Activated CD8-positive, alpha-beta memory T cell treated with anti-CD3 and anti-CD28 coated beads, Interleukin-2, amount 50 U/mL, for 4 hours (primary cell): ENCODE results near the gene FUT7.

Experiments used
- DNase-seq: peaks from one replicate; pipeline ENCODE4 v3.0.0-alpha.2; 2020

Gene FUT7, protein sequence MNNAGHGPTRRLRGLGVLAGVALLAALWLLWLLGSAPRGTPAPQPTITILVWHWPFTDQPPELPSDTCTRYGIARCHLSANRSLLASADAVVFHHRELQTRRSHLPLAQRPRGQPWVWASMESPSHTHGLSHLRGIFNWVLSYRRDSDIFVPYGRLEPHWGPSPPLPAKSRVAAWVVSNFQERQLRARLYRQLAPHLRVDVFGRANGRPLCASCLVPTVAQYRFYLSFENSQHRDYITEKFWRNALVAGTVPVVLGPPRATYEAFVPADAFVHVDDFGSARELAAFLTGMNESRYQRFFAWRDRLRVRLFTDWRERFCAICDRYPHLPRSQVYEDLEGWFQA

DNA sequence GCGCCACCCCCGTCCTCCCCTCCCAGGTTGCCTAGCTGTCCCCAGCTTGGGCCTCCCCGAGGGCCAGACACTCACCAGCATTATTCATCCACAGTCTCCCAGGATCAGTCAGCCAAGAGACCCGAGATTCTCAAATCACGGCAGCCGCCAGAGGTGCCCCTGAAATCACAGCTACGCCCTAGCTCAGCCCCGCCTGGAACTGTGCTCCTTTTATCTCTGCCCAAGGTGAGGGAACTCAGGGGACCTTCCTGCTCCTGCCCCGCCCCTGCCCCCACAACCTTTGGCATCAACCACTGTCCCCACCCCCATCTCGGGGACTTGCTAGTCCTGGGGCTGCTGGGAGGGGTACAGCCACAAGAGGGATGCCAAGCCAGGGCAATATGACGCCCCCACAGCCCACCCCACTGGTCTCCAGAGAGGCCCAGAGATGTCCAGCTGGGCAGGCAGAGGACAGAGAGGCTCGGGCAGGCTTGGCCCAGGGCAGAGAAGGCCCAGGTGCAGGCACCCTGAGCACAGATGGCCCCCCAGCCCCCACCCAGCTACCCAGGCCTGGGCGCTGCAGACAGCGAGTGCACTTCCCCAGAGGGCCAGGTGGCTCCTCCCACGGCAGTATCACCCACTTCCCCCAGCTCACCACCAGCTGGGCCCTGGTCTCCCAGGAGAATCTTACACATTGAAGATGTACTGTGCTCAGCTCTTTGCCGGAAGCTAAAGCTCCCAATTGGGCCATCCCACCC is at the start of gene FUT7:
Gene FUT7 (minus strand): TSS at position 185 of the 737 bp plus-strand sequence. CDS start 97 bp downstream, at position 88.
- DNase-seq: no peak

DNA sequence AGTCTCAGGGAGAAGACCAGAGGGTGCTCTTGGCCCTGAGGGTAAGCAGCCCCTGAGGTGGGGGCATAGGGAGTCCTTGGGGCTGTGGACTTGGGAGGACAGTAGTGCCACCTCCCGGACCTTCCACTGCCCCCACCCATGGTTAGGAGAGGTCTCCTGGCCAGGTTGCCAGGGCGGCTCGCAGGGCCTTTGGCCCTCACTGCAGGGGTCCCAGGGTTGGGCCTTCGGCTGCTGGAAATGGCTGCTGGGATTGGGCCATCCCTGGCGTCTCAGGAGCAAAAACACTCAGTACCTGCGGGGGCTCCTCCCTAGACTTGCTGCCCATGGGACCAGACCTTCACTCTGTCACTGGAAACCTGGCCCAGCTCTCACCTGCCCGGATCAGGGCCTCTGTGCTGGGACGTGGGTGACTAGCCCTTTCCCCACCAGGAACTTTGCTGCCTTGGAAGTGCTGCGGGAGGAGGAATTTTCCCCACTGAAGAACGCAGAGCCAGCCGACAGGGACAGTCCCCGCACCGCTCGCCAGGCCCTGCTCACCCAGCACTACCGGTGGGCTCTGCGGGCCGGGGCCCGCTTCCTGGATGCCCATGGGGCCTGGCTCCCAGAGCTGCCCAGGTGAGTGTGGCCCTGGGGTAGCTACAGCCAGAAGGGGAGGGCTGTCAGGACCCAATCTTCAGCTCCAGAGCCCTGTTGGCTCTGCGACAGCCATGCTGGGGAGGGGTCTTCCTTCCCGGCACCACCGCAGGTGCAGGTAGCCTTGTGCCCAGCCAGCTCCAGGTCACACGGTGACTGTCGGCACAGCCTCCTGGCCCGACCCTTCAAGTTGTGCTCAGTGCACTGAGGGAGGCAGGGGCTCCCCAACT is 48.6 kb upstream of the FUT7 start:
- no peak for DNase-seq

- DNase-seq: no peak
These were observed 47.5 kb upstream of the FUT7 start for GRCh38 chr9:137079401-137079787.

GRCh38 chr9:137078701-137079400 is 47.0 kb upstream of the FUT7 start:
- DNase-seq: no peak

DNA sequence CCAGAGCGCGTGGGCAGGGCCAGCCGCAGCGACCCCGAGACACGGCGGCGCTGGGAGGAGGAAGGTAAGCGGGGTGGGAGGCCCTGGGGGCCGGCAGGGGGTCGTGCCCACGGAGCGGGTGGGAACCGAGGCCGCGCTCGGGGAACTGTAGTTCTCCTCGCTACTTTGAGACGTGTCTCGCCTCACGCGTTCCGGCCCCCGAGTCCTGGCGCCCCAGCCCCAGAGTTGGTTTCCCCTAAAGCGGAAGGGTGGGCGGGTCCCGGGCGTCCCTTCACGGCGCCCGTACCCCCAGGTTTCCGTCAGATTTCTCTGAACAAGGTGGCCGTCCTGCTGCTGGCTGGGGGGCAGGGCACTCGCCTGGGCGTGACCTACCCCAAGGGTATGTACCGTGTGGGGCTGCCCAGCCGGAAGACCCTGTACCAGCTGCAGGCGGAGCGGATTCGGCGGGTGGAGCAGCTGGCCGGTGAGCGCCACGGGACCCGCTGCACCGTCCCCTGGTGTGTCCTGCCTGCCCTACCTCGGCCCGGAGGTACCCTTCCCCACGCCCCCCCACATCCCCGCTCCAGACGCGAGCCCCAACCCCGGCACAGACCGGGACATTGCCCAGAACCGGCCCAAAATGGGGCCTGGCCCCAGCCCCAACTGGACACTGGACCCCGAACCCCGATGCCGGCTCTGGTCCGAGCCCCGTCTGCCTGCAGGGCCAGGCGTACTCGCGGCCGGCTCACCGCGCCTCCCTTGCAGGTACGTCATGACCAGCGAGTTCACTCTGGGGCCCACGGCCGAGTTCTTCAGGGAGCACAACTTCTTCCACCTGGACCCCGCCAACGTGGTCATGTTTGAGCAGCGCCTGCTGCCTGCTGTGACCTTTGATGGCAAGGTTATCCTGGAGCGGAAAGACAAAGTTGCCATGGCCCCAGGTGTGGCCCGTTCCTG is 46.1 kb upstream of the FUT7 start:
- DNase-seq: peak; percentile 43

GRCh38 chr9:137077010-137077747 is 45.3 kb upstream of the FUT7 start, which contains the start of gene UAP1L1:
UAP1L1 (plus strand) TSS chr9:137077517; CDS start chr9:137077533, 16 bp downstream.
- peak; percentile 39 for DNase-seq

DNA sequence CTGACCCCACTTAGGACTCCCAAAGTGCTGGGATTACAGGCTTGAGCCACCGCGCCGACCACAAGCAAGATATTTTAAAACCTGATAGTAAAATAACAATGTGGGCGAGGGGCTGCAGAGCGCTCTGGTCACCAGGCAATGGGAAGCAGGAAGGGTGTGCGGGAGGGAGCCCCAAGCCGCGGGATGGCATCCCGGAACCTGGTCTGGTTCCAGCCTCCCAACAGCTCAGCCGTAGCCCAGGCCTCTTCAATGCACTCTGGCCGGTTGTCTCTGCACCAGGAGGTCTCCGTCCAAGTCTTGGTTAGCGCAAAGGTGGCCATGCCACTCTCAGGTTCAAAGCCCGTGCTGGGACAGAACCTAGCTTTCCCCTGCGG is 44.7 kb upstream of the FUT7 start:
- DNase-seq: no peak

DNA sequence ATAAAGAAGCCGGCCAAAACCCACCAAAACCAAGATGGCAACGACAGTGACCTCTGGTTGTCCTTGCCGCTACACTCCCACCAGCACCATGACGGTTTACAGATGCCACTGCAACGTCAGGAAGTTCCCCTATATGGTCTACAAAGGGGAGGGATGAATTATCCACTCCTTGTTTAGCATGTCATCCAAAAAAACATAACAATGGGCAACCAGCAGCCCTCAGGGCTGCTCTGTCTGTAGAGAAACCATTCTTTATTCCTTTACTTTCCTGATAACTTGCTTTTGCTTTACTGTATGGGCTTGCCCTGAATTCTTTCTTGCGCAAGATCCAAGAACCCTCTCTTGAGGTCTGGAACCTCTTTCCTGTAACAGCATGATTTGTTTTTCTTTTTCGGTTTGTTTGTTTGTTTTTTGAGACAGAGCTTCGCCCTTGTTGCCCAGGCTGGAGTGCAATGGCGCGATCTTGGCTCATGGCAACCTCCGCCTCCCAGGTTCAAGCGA is 43.4 kb upstream of the FUT7 start:
- no peak for DNase-seq

- no peak for DNase-seq
These were observed 42.9 kb upstream of the FUT7 start for GRCh38 chr9:137074657-137075274.

DNA sequence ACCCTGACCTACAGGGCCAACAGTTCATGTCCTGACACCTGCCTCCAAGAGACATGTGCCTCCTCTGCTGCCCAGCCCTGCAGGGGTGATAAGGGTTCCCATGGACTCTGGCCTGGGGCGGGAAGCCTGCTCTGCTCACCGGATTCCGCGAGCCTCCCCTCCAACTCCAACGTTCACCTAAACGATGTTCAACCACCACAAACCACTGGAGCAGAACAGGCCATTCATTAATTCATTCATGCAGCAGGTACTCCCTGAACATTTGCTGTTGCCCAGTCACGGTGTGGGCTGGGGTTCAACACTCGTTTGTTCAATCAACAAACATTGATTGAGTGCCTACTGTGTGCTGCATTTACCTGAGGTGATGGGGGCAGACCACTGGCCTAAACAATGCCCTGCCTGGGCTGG is 42.1 kb upstream of the FUT7 start:
- DNase-seq: no peak

GRCh38 chr9:137071282-137071681 is 39.4 kb upstream of the FUT7 start:
- no peak for DNase-seq

DNA sequence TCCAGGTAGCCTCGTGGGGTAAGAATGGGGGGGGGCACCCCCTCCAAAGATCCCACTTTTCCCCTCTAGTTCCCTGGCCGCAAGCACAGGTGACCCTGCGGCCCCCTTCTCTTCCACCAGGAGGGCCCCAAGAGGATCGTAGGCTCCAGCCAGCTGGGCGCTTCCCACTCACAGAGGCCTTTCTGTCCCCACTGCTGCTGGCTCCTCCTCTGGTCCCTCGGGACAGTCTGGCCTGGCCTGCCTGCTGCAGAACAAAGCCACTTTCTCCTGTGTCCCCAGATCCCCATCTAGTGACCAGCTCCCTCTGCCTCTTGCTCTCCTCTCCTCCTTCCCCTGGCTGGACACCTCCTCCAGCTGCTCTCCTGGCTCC is 39.0 kb upstream of the FUT7 start:
- DNase-seq: no peak

DNA sequence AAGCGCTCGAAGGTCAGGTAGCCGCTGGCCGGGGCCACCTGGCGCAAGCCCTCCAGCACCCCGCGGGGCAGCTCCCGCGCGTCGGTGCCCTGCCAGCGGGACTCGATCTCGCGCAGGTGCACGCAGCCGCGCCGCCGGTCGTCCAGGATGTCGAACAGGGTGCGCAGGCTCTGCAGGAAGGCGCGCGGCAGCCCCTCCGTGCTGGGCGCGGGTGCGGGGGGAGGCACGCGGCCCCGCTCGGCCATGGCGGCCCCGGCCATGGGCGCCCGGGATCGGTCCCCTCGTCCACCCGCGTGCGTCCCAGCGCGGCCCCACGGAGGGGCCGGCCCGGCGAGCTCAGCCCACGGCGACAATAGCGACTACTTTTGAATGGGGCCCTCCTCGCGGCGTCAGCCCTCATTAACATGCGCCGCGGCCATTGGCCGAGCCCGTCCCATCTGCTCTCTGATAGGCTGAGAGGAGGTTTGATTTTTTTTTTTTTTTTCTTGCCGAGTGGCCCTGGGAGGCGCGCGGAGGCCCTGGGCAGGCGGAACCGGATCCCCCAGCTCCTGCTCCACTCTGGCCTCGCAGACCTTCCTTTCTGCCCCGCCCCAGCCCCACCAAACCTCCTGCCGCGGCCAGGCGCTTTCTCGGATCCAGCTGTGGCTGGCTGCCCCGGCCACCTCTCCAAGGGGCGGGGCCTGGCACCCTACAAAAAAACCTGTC is 38.5 kb upstream of the FUT7 start, which contains the start of gene SAPCD2:
Gene SAPCD2 (minus strand): TSS at position 357 of the 705 bp plus-strand sequence. CDS start 97 bp downstream, at position 260.
- DNase-seq: peak; percentile 78

GRCh38 chr9:137069508-137070091 is 37.7 kb upstream of the FUT7 start:
- DNase-seq: no peak

GRCh38 chr9:137068539-137069507 is 36.9 kb upstream of the FUT7 start:
- no peak for DNase-seq

DNA sequence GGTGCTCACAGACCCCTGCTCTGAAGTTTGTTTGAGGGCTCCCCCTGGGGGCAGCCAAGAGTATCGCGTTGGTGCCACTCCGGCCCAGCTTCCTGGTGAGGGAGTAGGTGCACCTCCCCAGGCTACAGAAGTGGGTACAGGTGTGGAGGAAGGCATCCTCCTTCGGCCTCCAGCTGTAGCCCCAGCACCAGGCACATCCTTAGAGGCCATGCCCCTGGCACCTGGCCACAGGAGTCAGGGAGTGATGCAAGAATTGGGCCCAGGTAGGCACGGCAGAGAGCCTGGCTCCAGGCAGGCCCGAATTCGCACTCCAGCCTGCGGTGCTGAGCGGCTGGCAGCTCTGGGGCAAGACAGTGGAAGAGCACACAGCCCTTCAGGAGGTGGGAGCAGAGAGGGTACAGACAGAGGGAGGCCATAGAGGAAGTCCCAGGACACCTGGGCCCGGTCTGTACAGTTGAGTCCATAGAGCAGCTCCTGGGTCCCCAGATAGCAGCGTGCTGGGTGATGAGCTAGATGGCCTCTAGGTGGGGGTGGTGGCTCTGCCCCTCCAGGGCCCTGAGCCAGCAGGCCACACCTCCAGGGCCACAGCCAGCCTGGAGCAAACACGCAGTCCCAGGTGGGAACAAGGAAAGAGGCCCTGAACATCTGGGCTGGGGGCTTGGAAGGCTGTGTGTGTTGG is 36.1 kb upstream of the FUT7 start:
- DNase-seq: peak; percentile 85
